OCI-M2 (cell line): ENCODE data around the gene NTMT1.
"Not testable (repeated sequence)": the region's sequence is repeated elsewhere in the genome, so short reads cannot be mapped to it uniquely, and the experiment has no call there.

Experiments
- DNase-seq: peaks from one replicate; lab custom pipeline; 2025; ENCODE audit not compliant: unreplicated experiment; lab: John Stamatoyannopoulos, UW

NTMT1 gene, protein sequence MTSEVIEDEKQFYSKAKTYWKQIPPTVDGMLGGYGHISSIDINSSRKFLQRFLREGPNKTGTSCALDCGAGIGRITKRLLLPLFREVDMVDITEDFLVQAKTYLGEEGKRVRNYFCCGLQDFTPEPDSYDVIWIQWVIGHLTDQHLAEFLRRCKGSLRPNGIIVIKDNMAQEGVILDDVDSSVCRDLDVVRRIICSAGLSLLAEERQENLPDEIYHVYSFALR

DNA sequence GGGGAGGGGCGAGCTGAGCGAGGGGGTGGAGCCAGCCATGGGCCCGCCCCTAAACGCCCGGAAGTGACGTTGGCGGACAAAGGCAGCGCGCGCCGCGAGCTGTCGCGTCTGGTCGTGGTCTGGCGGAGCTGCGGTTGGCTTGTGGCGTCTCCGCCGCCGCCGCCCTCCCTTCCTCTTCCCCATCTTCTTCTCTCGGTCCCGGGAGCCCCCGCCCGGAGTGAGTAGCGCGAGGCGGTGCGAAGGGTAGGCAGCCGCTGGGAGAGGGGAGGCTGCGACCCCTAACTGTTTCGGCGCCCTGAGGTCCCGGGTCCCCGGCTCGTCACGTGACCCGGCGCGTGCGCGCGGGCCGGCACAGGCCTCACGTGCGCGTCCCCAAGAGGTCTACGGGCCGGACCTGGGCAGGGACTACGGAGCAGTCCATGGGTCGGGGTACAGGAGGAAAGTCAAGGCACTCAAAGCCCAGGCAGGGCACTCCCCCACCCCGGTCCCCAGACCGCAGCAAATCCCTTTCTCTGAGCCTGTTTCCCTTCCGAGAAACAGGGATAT lies at the start of gene NTMT1:
TSS of gene NTMT1 (plus strand) at position 85 of the 546 bp plus-strand sequence. CDS start 6,541 bp downstream, outside the sequence.
- peak; percentile 14 for DNase-seq

DNA sequence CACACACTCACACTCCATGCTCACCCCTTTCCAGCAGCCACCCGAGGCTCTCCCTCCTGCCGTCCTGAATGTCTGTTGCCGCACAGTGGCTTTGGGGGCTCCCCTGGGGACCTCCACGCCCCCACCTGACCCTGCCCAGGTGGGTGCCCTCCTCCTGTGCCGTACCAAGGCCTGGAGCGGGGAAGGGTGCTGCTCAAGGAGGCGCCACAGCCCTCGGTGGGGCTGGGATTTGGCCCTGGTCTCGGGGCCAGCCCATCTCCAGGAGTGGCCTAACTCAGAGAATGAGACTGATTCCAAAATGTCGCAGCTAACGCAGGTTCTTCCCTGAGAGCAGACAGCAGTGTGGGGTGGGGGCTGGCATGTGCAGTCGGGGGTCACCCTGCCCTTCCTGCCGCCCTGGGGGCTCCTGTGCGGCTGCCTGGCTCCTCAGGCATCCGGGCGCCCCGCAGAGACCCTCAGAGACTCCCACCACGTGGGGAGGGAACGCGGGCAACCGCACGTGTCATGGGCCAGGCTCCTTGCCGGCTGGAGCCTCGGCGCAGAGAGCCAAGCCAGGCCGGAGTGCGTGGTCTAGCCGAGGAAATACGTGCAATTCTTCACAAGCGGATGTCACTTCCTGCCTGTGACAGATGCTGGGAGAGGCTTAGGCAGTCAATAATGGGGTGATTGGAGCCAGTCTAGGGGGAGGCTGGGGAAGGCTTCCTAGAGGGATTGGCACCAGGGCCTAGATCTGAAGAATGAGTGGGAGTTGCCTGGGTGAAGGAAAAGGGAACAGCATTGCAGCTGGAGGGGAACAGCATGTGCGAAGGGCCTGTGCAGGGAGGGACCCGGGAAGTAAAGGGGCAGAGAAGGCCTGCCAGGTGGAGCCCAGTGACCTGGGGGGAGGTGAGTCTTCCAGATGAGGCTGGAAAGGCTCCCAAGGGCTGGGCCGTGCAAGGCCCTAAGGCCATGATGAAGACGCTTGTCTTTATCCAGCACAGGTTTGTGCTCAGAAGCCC lies 49.1 kb upstream of the NTMT1 start:
- no peak for DNase-seq

GRCh38 chr9:129579294-129579693 lies 46.7 kb upstream of the NTMT1 start:
- no peak for DNase-seq

DNA sequence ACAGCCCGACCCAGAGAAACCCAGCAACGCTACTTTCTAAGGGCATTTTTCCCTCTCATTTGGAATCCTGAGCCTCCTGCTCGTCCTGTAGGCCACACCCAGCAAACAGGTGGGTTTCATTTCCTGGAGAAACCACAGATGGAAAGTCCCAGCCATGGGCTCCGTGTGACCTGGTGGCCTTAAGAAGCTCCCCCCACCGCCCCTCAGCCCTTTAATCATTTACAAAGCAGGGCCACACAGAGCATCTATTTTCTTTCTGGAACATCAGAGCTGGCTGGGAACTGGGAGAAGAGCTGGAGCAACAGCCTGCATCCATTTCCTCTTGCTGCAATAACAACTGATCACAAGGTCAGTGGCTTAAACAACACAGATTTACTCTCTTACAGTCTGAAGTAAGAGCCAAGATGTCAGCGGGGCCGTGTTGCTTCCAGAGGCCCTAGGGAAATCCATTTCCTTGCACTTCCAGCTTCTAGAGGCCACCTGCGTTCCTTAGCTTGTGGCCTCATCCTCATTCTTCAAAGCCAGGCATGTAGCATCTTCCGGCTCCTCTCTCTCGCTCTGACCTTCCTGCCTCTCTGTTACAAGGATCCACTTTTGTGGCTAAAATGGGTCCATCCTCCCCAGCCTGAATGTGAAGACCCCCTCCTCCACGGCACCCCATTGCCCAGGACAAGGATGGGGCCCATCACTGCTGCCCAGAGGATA lies 45.6 kb upstream of the NTMT1 start:
- no peak for DNase-seq

DNA sequence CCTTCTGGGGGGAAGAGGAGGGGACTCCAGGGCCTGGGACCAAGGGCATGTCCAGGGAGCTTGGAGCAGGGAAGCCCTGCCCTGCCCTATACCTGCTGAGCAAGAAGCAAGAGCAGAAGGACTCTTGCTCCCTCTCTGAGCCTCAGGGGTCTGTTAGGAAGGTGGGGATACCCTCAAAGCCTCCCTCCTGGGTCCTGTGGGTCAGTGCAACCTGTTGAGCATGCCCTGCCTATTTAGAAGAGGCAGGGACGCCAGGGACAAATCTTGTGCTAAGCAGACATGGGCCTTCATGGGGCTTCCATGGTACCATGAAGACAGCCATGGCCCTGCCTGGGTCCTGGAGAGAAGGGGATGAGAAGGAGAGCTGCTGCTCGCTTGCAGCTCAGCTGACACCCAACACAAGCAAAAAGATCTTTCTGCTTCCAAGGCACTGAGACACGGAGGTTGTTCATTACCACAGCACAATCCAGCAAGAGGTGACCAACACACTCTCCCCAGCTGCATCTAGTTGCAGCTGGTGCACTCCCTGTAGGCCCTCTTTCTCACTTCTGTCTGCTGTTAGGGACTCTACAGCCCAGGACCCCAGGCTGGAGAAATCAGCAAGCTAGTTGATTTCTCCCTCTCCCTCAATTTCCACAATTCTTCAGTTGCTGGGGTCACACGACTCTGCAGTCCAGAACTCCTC lies 44.3 kb upstream of the NTMT1 start:
- no peak for DNase-seq

DNA sequence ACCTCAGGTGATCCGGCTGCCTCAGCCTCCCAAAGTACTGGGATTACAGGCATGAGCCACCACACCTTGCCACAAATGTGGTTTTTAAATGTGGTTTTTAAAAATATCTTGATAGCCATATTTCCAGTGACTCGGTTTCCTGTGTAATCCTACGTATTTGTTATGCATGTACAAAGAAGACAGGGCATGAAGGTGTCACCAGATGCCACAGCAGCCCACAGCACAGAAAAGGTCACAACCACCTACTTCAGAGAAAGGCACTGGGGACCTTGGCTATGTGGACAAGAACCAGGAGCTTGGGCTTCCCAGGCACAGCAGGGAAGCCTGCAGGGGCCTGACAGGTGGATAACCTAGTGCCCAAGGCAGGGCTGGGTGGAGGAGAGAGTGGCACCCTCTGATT lies 43.1 kb upstream of the NTMT1 start:
- no peak for DNase-seq

- DNase-seq: no peak
These were observed 42.5 kb upstream of the NTMT1 start for GRCh38 chr9:129583308-129584038.

DNA sequence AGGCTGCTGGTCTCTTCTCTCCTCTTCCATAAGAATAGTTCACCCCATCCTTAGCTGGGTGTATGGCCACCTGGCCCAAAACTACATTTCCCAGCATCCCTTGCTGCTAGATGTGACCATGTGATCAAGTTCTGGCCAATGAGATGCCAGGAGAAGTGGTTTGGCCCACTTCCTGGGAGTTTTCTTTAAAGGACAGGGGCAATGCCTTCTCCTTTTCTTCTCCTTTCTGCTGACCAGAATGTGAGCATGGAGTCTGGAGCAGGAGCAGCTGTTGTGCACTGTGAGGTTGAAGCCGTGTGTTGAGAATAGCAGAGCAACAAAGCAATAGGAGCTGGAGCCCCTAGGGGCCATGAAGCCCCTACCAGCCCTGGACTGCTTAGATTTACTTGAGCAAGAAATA lies 41.8 kb upstream of the NTMT1 start:
- DNase-seq: no peak

- DNase-seq: no peak
These were observed 40.6 kb upstream of the NTMT1 start for GRCh38 chr9:129585352-129585751.

DNA sequence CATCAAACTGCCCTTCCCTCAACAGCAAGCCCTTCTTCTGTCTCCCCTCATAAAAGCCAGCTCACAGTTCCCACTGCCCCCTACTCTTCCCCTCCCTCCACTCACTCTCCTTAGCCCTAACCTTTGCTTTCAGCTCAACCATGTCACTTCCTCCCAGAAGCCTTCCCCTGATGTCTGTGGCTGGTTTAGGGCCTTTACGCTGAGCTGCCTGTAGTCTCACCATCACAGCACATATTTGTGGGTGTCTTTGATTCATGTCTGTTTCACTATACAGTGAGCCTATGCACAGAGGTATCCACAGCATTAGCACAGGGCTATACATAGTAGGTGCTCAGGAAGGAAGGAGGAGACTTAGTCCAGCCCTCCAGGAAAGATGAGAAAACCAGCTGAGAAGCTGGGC lies 39.7 kb upstream of the NTMT1 start:
- no peak for DNase-seq

- DNase-seq: no peak
These were observed 39.3 kb upstream of the NTMT1 start for GRCh38 chr9:129586685-129587084.

DNA sequence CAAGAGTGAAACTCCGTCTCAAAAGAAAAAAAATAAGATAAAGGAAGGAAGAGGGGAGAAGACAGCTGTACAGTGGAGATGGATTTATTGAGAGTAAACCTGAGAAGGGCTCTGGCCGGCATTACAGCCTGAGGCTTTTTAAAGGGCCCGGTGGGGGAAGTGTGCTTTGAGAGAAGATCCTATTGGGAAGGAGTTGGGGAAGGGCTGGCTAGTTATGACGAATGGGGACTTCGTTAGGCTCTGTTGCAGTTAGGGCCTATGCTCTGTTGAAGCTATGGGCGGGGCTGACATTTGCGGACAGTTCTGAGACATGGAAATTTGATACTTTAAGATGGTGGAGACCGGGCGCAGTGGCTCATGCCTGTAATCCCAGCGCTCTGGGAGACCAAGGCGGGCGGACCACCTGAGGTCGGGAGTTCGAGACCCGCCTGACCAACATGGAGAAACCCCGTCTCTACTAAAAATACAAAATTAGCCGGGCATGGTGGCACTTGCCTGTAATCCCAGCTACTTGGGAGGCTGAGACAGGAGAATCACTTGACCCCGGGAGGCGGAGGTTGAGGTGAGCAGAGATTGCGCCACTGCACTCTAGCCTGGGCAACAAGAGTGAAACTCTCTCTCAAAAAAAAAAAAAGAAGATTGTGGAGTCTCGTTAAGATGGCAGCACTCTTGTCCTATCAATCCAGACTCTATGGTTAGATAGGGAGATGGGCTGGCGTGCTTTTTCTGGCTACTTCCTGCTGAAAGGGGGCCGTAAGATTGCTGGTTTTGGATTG lies 38.3 kb upstream of the NTMT1 start:
- DNase-seq: no peak

DNA sequence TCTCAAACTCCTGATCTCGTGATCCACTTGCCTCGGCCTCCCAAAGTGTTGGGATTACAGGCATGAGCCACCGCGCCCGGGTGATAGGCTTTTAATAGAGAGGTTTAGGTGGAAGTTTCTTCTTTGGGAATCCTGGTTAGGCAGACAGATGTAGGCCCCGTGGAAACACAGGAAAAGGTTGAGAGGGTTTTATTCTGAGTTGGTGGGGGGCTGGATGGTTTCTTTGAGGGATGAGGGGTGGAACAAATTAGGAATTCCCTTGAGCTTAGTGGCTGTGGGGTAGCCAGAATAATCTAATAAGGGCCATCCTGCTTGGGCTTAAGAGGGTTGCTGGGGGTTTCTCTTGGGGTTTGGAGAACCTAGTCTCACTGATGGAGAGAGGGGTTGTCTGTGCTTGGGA lies 35.5 kb upstream of the NTMT1 start:
- DNase-seq: no peak

- DNase-seq: no peak
These were observed 34.0 kb upstream of the NTMT1 start for GRCh38 chr9:129591916-129592315.

- DNase-seq: not testable (repeated sequence)
These were observed 33.2 kb upstream of the NTMT1 start for GRCh38 chr9:129592790-129593189.

DNA sequence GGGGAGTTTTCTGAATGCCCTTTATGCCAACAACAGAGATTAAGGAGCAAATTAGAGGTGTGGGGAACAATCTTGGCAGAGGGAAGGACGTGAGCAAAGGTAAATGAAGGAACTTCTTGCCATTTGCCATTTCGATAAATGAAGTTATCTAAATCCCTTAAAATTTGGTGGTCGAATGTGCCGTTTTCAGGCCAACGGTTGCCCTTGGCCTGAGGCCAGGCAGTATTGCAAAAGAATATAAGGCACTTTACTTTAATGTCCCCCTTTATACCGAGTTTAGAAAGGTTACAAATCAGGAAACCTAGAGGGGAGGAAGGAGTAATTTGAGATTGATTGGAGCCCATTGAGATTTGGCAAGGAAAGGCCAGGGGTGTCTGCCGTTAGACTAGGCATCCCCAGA lies 31.3 kb upstream of the NTMT1 start:
- DNase-seq: no peak

- no peak for DNase-seq
These were observed 30.6 kb upstream of the NTMT1 start for GRCh38 chr9:129595311-129595741.

DNA sequence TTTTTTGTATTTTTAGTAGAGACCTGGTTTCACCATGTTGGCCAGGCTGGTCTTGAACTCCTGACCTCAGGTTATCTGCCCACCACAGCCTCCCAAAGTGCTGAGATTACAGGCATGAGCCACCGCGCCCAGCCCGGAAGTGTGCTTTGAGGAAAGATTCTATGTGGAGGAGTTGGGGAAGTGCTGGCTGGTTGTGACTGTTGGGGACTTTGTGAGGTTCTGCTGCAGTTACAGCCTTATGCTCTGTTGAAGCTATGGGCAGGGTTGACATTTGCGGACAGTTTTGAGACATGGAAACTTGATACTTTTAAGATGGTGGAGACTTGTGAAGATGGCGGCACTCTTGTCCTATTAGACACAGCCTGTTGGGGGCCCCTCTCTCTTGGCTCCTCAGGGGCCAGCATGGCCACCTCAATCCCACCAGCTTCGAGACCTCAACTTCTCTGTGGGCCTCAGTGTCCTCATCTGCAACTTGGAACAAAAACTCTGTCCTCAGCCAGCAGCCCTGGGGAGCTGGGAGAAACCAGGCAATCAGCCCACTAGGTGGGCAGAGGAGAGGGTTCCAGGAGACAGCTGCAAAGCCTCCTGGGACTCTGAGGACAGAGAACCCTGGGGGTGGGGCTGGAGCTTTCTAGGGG lies 29.9 kb upstream of the NTMT1 start:
- DNase-seq: no peak
